GM12878 (cell line): ENCODE results near the gene WDTC1. TPM values are rescaled to one million over a fixed set of nuclear protein-coding genes. Genes with fewer than 3 reads are reported as not detected.

Source experiments
- ATAC-seq: fragments of 200-7000 bp; cut with Tn5 transposase; 3 replicates; pipeline ENCODE4 v1.9.1; 2020; ENCODE audit warnings: mild to moderate bottlenecking, moderate library complexity
- BruUV-seq: library from RNA; stranded (reverse); fragments of 400-500 nt; replicated peaks from 2 replicates; lab custom pipeline; 2021; lab: Mats Ljungman, UMichigan
- CTCF ChIA-PET: fragments of 300-600 bp; sonication (Branson Sonifier 250); formaldehyde crosslinking; extraction: SDS; loops from one replicate; lab custom pipeline; 2021; ENCODE audit warnings: inconsistent platforms; lab: Yijun Ruan, JAX
- POLR2A ChIA-PET: fragments of 350-600 bp; formaldehyde crosslinking; extraction: SDS; loops from one replicate; lab custom pipeline; 2021; ENCODE audit warnings: inconsistent platforms; lab: Charles Lee
- RAD21 ChIA-PET: fragments of 300-600 bp; sonication (Branson Sonifier 250); formaldehyde crosslinking; loops from one replicate; lab custom pipeline; 2023; ENCODE audit warnings: antibody characterized with exemption; ENCODE audit not compliant: unreplicated experiment; lab: Charles Lee
- SMC1A ChIA-PET: fragments of 300-600 bp; sonication (Branson Sonifier 250); formaldehyde crosslinking; loops from one replicate; lab custom pipeline; 2023; ENCODE audit not compliant: unreplicated experiment, uncharacterized antibody; lab: Charles Lee
- DNase-seq: peaks from one replicate; pipeline ENCODE4 v3.0.0-alpha.2; 2011; ENCODE audit warnings: low read depth, low spot score
- FAIRE-seq: peaks from 3 replicates; lab custom pipeline; 2011; peaks lifted over from hg19 to GRCh38; lab: Jason Lieb, UNC
- H2AFZ ChIP-seq: 2 replicates; pipeline ENCODE4 v1.6.0; 2011; ENCODE audit warnings: low read depth, low read length, control low read depth; ENCODE audit not compliant: control insufficient read depth
- H3K27ac ChIP-seq: 2 replicates; pipeline ENCODE4 v1.5.1; 2011; ENCODE audit warnings: control low read depth; ENCODE audit not compliant: control insufficient read depth, insufficient read depth
- H3K27me3 ChIP-seq, 2 experiments: replicated peaks in 1 of 2; 2 replicates each; pipeline versions ENCODE4 v1.6.0 to v1.6.1; 2011; ENCODE audit warnings: low read length in 1 of 2; ENCODE audit not compliant: control insufficient read depth in 2 of 2, insufficient read depth in 2 of 2
- H3K36me3 ChIP-seq, 2 experiments: 2 replicates each; pipeline ENCODE4 v1.5.1; 2011; ENCODE audit warnings: low read length in 1 of 2; ENCODE audit not compliant: control insufficient read depth in 2 of 2, insufficient read depth in 2 of 2
- H3K4me1 ChIP-seq: 2 replicates; pipeline ENCODE4 v1.6.1; 2011; ENCODE audit warnings: mild to moderate bottlenecking, low read length, moderate library complexity, mixed read lengths; ENCODE audit not compliant: control insufficient read depth, insufficient read depth
- H3K4me2 ChIP-seq: 2 replicates; pipeline ENCODE4 v1.6.0; 2011; ENCODE audit warnings: control low read depth; ENCODE audit not compliant: control insufficient read depth, insufficient read depth
- H3K4me3 ChIP-seq: fragments of 200-600 bp; sonication (generic); 2 replicates; pipeline ENCODE4 v1.5.1; 2016
- H3K79me2 ChIP-seq: 2 replicates; pipeline ENCODE4 v1.6.0; 2011; ENCODE audit warnings: low read length; ENCODE audit not compliant: control insufficient read depth, insufficient read depth
- H3K9ac ChIP-seq: 2 replicates; pipeline ENCODE4 v1.8.0; 2011; ENCODE audit warnings: low read length, control low read depth, mixed read lengths; ENCODE audit not compliant: control insufficient read depth, insufficient read depth
- H3K9me3 ChIP-seq: replicated peaks from 3 replicates; pipeline ENCODE4 v1.5.1; 2011; ENCODE audit warnings: mild to moderate bottlenecking, low read length; ENCODE audit not compliant: control insufficient read depth, insufficient read depth
- H4K20me1 ChIP-seq: 2 replicates; pipeline ENCODE4 v1.6.0; 2011; ENCODE audit not compliant: control insufficient read depth, insufficient read depth
- EGR1 ChIP-seq, 2 experiments: IDR thresholded peaks; 1 replicate in 1 of 2; 2 replicates in 1 of 2; pipeline ENCODE4 v1.6.1; 2011 to 2012; ENCODE audit warnings: low read depth in 2 of 2, low read length in 2 of 2, borderline replicate concordance in 1 of 2, mild to moderate bottlenecking in 1 of 2, moderate library complexity in 1 of 2
- GATAD2B ChIP-seq: fragments of 450-650 bp; conservative IDR thresholded peaks from 2 replicates; pipeline ENCODE4 v1.6.1; 2017; ENCODE audit warnings: low read depth, mild to moderate bottlenecking, moderate library complexity
- HCFC1 ChIP-seq: fragments of 150-350 bp; IDR thresholded peaks from 2 replicates; pipeline ENCODE4 v1.6.1; 2014; ENCODE audit warnings: low read length
- JUND ChIP-seq: IDR thresholded peaks from 2 replicates; pipeline ENCODE4 v1.6.1; 2012; ENCODE audit warnings: low read depth, mild to moderate bottlenecking, low read length, improper control_type of control experiment, moderate library complexity
- KAT2A ChIP-seq: conservative IDR thresholded peaks from 2 replicates; pipeline ENCODE4 v1.6.1; 2011; ENCODE audit warnings: low read depth, low read length; ENCODE audit not compliant: control insufficient read depth
- MXI1 ChIP-seq: fragments of 150-350 bp; IDR thresholded peaks from 2 replicates; pipeline ENCODE4 v1.6.1; 2011; ENCODE audit warnings: low read depth, mild to moderate bottlenecking, inconsistent platforms, low read length, improper control_type of control experiment
- MYB ChIP-seq: fragments of 150-350 bp; IDR thresholded peaks from 2 replicates; pipeline ENCODE4 v1.6.1; 2014; ENCODE audit warnings: mild to moderate bottlenecking, low read depth, low read length, borderline replicate concordance
- NR2C1 ChIP-seq: fragments of 450-650 bp; IDR thresholded peaks from 2 replicates; pipeline ENCODE4 v1.6.1; 2017; ENCODE audit warnings: antibody characterized with exemption, mild to moderate bottlenecking, moderate library complexity
- NR2C2 ChIP-seq: IDR thresholded peaks from 2 replicates; pipeline ENCODE4 v1.6.1; 2011; ENCODE audit warnings: borderline replicate concordance, low read depth; ENCODE audit not compliant: control insufficient read depth, insufficient read length
- NR2F1 ChIP-seq: fragments of 450-650 bp; conservative IDR thresholded peaks from 2 replicates; pipeline ENCODE4 v1.6.1; 2017; ENCODE audit warnings: mild to moderate bottlenecking
- PML ChIP-seq: IDR thresholded peaks from 2 replicates; pipeline ENCODE4 v1.6.1; 2012; ENCODE audit warnings: low read length, inconsistent platforms
- POU2F2 ChIP-seq: IDR thresholded peaks from 3 replicates; pipeline ENCODE4 v1.6.1; 2011; ENCODE audit warnings: low read depth, mild to moderate bottlenecking, low read length, borderline replicate concordance
- RBBP5 ChIP-seq: fragments of 200-600 bp; sonication (generic); conservative IDR thresholded peaks from 2 replicates; pipeline ENCODE4 v1.6.1; 2016
- RCOR1 ChIP-seq: conservative IDR thresholded peaks from 2 replicates; pipeline ENCODE4 v1.6.1; 2012; ENCODE audit warnings: low read depth, low read length, improper control_type of control experiment
- RELA ChIP-seq: fragments of 450-650 bp; IDR thresholded peaks from 2 replicates; pipeline ENCODE4 v1.8.0; 2014; ENCODE audit warnings: borderline replicate concordance; ENCODE audit not compliant: partially characterized antibody
- RUNX3 ChIP-seq: IDR thresholded peaks from 2 replicates; pipeline ENCODE4 v1.6.1; 2012; ENCODE audit warnings: low read length, inconsistent platforms
- SMAD1 ChIP-seq: fragments of 450-650 bp; IDR thresholded peaks from 2 replicates; pipeline ENCODE4 v1.6.1; 2018; ENCODE audit warnings: mild to moderate bottlenecking, low read depth; ENCODE audit not compliant: partially characterized antibody
- SP1 ChIP-seq: IDR thresholded peaks from one replicate; pipeline ENCODE4 v1.6.1; 2011; ENCODE audit warnings: low read depth, low read length
- STAT3 ChIP-seq: IDR thresholded peaks from 2 replicates; pipeline ENCODE4 v1.6.1; 2011; ENCODE audit warnings: low read depth, low read length, improper control_type of control experiment
- ZZZ3 ChIP-seq: IDR thresholded peaks from 2 replicates; pipeline ENCODE4 v1.6.1; 2011; ENCODE audit warnings: low read depth; ENCODE audit not compliant: control insufficient read depth, insufficient read length
- WGBS: methylation state at CpG from one replicate; pipeline ENCODE4 v1.1.6; 2016; ENCODE audit warnings: low lambda C conversion rate; ENCODE audit not compliant: insufficient replicate concordance, insufficient coverage; ENCODE audit errors: missing lambda C conversion rate; 5-methylcytosine and 5-hydroxymethylcytosine counted together
- in situ Hi-C: fragments of 300-500 bp; cut with MboI; formaldehyde crosslinking; loops from 9 replicates; pipeline ENCODE4 v1.14.3; 2018; ENCODE audit warnings: mixed read lengths
- intact Hi-C: fragments of 100-400 bp; cut with micrococcal nuclease; formaldehyde crosslinking; loops from one replicate; pipeline ENCODE4 v1.14.2; 2022; ENCODE audit not compliant: unreplicated experiment
- polyA plus RNA-seq, 11 experiments: library from polyadenylated mRNA; depleted of rRNA in 4 of 11; unstranded in 6 of 11; stranded (reverse) in 5 of 11; fragments of >200 nt; fragmentation: Nextera tagmentation in 4 of 11; fragmentation: Illumina TruSeq in 1 of 11; extraction: Ambion mirVana in 4 of 11; extraction: Trizol in 1 of 11; gene quantifications; 1 replicate in 1 of 11; 2 replicates in 10 of 11; pipeline versions ENCODE4 v1.2.1 to v1.2.3, GENCODE V29; 2011 to 2016; ENCODE audit warnings: inconsistent platforms in 2 of 11, missing spikeins in 2 of 11, low read depth in 1 of 11
- total RNA-seq, 4 experiments: library from RNA; depleted of rRNA in 3 of 4; stranded (reverse); fragments of >200 nt in 3 of 4; fragmentation: Illumina TruSeq in 1 of 4; extraction: Trizol in 1 of 4; gene quantifications; 2 replicates each; pipeline versions ENCODE4 v1.2.1 to v1.2.3, GENCODE V29; 2013 to 2021

WDTC1 gene
- total and polyA plus RNA-seq, 10 of the 15 experiments (the other 5 are each of a cell fraction or from before 2014, with no cell fraction given), result 0.21 to 28.7 (median 7.6) TPM

DNA sequence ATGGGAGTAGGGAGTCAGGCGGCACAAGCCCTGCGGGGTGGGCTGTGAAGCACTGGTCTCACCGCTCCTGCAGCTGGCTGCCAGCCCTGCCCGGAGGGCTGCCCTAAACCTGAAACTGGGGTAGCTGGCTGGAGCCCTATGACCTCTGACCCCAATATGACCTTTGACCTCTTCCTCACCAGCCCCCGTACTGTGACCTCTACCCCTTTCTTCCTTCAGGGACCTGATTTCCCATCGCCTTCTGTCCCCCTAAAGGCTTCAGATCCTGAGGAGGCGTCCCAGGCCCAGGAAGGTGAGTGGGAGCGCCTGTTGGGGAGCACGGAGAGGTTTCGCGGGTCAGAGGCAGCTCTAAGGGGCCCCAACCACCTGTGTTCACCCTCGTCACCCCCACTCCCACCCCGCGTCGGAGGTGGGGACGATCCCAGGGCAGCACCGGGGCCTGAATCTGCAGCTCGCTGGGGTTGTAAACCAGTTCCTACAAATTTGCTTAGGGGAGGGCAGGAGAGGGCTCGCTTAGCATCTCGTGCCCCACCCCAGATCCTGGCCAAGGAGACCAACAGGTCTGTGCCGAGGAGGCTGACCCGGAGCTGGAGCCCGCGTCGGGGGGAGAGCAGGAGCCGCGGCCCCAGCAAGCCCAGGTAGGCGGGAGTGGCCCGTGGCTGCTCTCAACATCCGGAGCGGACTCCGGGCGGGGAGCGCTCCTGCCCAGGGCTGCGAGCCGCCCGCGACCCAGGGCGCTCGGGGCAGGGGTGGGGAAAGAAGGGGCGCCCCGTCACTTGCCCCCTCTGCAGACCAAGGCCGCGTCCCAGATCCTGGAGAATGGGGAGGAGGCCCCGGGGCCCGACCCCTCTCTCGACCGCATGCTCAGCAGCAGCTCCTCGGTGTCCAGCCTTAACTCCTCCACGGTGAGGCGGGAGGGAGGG, 114.7 kb downstream of the WDTC1 start:
- ATAC-seq (no peak; the same call in 2 of the 3 replicates), FAIRE-seq (no peak), DNase-seq (no peak)
- intact Hi-C loops, result no loop called here
- TF ChIP-seq RUNX3 (no peak), SP1 (peak; percentile 23), GATAD2B (no peak), PML (no peak), RBBP5 (no peak), RELA (no peak), KAT2A (no peak), MXI1 (no peak), EGR1 (IDR thresholded peaks at IDR 0.05; ENCODE audit: borderline replicate concordance in 1 of 2, low read depth in 2 of 2, low read length in 2 of 2) (peak in 1 of 2 experiments; percentile 41; a peak in 1 of 3 replicates), STAT3 (no peak), SMAD1 (no peak), RCOR1 (no peak), ZZZ3 (no peak), NR2F1 (peak; percentile 84), NR2C2 (peak; percentile 76), HCFC1 (no peak), NR2C1 (peak; percentile 84), MYB (no peak), POU2F2 (no peak), JUND (no peak)
- peak overlapping the region; percentile 43; the same call in 1 of the 2 replicates for H2AFZ ChIP-seq
- WGBS, result 55% methylated on average over 38 of the region's 51 CpGs
- CTCF ChIA-PET, result interaction anchor here (0.6 to 0.9 kb wide), 2 partner anchors 16 to 273 kb away, joined by 3 read pairs; no protein-coding TSS in a partner anchor
- POLR2A ChIA-PET, result no interaction called here
- no peak overlapping the region for H3K9ac ChIP-seq
- SMC1A ChIA-PET, result no interaction called here
- in situ Hi-C loops, result no loop called here
- no peaks in the 10 kb centered on the region for H4K20me1 ChIP-seq
- no TSS peak for BruUV-seq
- H3K36me3 ChIP-seq, result no peaks in the 10 kb centered on the region
- H3K4me2 ChIP-seq, result peak overlapping the region; percentile 71; the same call in 1 of the 2 replicates
- no peaks in the 10 kb centered on the region for H3K79me2 ChIP-seq
- RAD21 ChIA-PET, result interaction anchor here (0.6 kb wide), 1 partner anchor 11 kb away, joined by 3 read pairs; no protein-coding TSS in a partner anchor
- H3K9me3 ChIP-seq, result no peaks in the 10 kb centered on the region
- H3K4me1 ChIP-seq, result no peaks in the 10 kb centered on the region; the same call in 1 of the 2 replicates
- H3K27me3 ChIP-seq, result no peaks in the 10 kb centered on the region
- no peak overlapping the region for H3K27ac ChIP-seq
- no peak overlapping the region for H3K4me3 ChIP-seq
